Fibroblast of mammary gland (primary cell): Measurements from ENCODE around the gene SALL1.
A peak's percentile ranks its signal among the peaks of the same experiment; 100 is the strongest.

Experiments used
- DNase-seq: peaks from one replicate; pipeline ENCODE4 v3.0.0-alpha.2; 2010; ENCODE audit warnings: low read depth
- H3K4me3 ChIP-seq: 2 replicates; pipeline ENCODE4 v1.5.1; 2011; ENCODE audit warnings: low read depth, mild to moderate bottlenecking, low read length, moderate library complexity; ENCODE audit not compliant: control insufficient read depth
- TF ChIP-seq, protein P1 (sequence below): conservative IDR thresholded peaks from 2 replicates; pipeline ENCODE4 v1.5.1; 2011; ENCODE audit warnings: low read depth, low read length, inconsistent platforms; ENCODE audit not compliant: control insufficient read depth, insufficient read depth

The SALL1 gene

GRCh38 chr16:51153577-51154031 lies 2.5 kb upstream of the SALL1 start:
- TF ChIP-seq, protein P1, sequence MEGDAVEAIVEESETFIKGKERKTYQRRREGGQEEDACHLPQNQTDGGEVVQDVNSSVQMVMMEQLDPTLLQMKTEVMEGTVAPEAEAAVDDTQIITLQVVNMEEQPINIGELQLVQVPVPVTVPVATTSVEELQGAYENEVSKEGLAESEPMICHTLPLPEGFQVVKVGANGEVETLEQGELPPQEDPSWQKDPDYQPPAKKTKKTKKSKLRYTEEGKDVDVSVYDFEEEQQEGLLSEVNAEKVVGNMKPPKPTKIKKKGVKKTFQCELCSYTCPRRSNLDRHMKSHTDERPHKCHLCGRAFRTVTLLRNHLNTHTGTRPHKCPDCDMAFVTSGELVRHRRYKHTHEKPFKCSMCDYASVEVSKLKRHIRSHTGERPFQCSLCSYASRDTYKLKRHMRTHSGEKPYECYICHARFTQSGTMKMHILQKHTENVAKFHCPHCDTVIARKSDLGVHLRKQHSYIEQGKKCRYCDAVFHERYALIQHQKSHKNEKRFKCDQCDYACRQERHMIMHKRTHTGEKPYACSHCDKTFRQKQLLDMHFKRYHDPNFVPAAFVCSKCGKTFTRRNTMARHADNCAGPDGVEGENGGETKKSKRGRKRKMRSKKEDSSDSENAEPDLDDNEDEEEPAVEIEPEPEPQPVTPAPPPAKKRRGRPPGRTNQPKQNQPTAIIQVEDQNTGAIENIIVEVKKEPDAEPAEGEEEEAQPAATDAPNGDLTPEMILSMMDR, result no peak
- no peak for DNase-seq
- H3K4me3 ChIP-seq, result peak overlapping the region; percentile 56

- peak overlapping the region; percentile 56 for H3K4me3 ChIP-seq
- DNase-seq, result peak; percentile 47
- TF ChIP-seq, protein P1, result no peak
Measured at GRCh38 chr16:51152691-51153576, 1.9 kb upstream of the SALL1 start.

DNA sequence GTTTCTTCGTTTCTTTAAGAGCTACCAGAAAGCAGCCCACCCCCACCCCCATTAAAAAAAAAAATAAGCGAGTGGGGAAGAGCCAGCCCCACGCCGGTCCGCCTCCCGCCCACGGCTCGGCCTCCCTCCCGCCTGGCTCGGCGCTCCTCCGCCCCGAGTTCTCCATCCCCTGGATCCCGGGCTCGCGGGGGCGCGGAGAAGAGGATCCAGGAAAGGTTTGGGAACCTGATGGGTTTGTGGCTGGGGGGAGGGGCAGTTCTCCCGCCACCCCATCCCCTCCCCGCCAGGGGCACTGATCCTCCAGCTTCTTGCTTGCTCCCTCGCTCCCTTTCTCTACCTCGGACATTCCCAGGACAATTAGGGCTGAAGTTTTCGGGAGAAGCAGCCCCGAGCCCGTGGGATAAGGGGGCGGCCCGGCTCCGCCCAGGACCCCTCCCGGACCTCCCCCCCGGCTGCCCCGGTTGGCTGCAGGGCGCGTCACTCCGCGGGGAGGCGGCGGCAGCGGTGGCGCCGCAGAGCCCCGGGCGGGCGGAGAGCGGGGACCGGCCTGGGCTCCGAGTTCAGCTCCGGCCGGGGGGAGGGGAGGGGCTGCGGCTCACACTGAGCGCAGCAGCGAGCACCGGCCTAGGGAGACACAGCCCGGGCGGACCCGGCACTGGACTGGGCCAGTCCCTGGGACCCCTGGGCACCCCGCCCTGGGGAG lies 1.0 kb upstream of the SALL1 start:
- H3K4me3 ChIP-seq, result peak overlapping the region; percentile 81
- DNase-seq, result peak; percentile 85
- TF ChIP-seq, protein P1, result peak; percentile 12

DNA sequence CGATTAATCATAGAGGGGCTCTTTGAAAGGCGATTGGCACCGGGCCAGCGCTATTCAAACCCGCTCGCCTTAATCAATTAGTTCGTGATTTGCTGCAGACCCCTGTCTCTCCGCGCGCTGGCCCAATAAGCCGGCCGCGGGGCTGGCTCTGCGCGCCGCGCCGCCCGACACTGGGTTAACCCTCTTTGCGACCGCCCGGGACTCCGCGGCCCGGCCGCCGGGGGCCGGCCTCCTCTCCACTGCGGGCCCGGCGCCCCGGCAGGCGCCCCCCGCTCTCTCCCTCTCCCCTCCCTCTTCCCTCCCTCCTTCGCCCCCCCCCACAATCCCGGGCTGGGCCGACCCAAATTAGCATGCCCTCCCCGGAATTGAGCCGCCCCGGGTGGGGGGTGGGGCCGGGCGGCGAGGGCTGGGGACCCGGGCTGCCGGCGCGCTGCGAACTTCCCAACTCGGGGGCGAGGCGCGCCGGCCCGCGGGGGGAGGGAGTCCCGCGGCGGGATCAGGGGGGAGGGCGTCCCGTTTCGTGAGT lies 428 bp upstream of the SALL1 start:
- peak overlapping the region; percentile 81 for H3K4me3 ChIP-seq
- peak; percentile 82 for DNase-seq
- TF ChIP-seq, protein P1, result no peak

GRCh38 chr16:51150165-51150887 lies 744 bp downstream of the SALL1 start:
- TF ChIP-seq, protein P1, result no peak
- no peak for DNase-seq
- H3K4me3 ChIP-seq, result peak overlapping the region; percentile 81

- DNase-seq, result no peak
- H3K4me3 ChIP-seq, result peak overlapping the region; percentile 81
- TF ChIP-seq, protein P1, result no peak
Measured at GRCh38 chr16:51149721-51150164, 1.3 kb downstream of the SALL1 start.
